CD4-positive, alpha-beta T cell (primary cell): ENCODE data around the gene ROBO4. TPM values are rescaled to one million over a fixed set of nuclear protein-coding genes. Genes with fewer than 3 reads are reported as not detected.

Experiments used
- ATAC-seq: fragments of 200-7000 bp; cut with Tn5 transposase; one replicate; pipeline ENCODE4 v1.10.0; 2022; ENCODE audit warnings: mild to moderate bottlenecking; ENCODE audit not compliant: poor library complexity
- CTCF ChIA-PET: fragments of 350-600 bp; sonication (Branson Sonifier 250); formaldehyde crosslinking; loops from one replicate; lab custom pipeline; 2021; ENCODE audit warnings: antibody characterized with exemption, inconsistent platforms; lab: Charles Lee
- POLR2A ChIA-PET: fragments of 350-600 bp; sonication (Branson Sonifier 250); formaldehyde crosslinking; loops from one replicate; lab custom pipeline; 2021; ENCODE audit warnings: antibody characterized with exemption, inconsistent platforms; lab: Charles Lee
- DNase-seq, 14 experiments: peaks; one replicate each; pipeline ENCODE4 v3.0.0-alpha.2; 2013 to 2020; ENCODE audit warnings: mixed read lengths in 2 of 14
- H3K27ac ChIP-seq, 2 donors: one replicate each; pipeline versions ENCODE4 v1.5.1 to v1.7.0; 2013; ENCODE audit warnings: low read length in 2 of 2, low read depth in 1 of 2, mild to moderate bottlenecking in 1 of 2
- H3K27me3 ChIP-seq, 2 experiments: 1 replicate in 1 of 2; 2 replicates in 1 of 2; pipeline versions ENCODE4 v1.6.1 to v1.7.0; 2013; ENCODE audit warnings: low read length in 2 of 2, control low read depth in 1 of 2, mild to moderate bottlenecking in 1 of 2, moderate library complexity in 1 of 2; ENCODE audit not compliant: insufficient read depth in 2 of 2, control insufficient read depth in 1 of 2
- H3K36me3 ChIP-seq: one replicate; pipeline ENCODE4 v1.6.1; 2013; ENCODE audit warnings: low read length, control low read depth; ENCODE audit not compliant: insufficient read depth
- H3K4me1 ChIP-seq: one replicate; pipeline ENCODE4 v1.6.1; 2013; ENCODE audit warnings: low read length, control low read depth; ENCODE audit not compliant: insufficient read depth
- H3K4me3 ChIP-seq: one replicate; pipeline ENCODE4 v1.5.1; 2013; ENCODE audit warnings: mild to moderate bottlenecking, low read length, moderate library complexity
- H3K9me3 ChIP-seq, 2 experiments: 1 replicate in 1 of 2; 2 replicates in 1 of 2; pipeline versions ENCODE4 v1.6.1 to v1.7.0; 2013; ENCODE audit warnings: low read length in 2 of 2, mild to moderate bottlenecking in 2 of 2, control low read depth in 1 of 2, moderate library complexity in 1 of 2; ENCODE audit not compliant: control insufficient read depth in 1 of 2, insufficient read depth in 1 of 2
- H3K27ac Mint-ChIP-seq: one replicate; pipeline ENCODE4 v1.8.0; 2020; ENCODE audit warnings: mixed read lengths
- H3K27me3 Mint-ChIP-seq: one replicate; pipeline ENCODE4 v1.8.0; 2021; ENCODE audit warnings: mixed read lengths
- H3K36me3 Mint-ChIP-seq: one replicate; pipeline ENCODE4 v1.8.0; 2021; ENCODE audit warnings: low read depth, mixed read lengths
- H3K4me1 Mint-ChIP-seq: one replicate; pipeline ENCODE4 v1.8.0; 2021; ENCODE audit warnings: low read depth, mixed read lengths
- H3K4me3 Mint-ChIP-seq: one replicate; pipeline ENCODE4 v1.8.0; 2020; ENCODE audit warnings: mild to moderate bottlenecking, mixed read lengths
- H3K9me3 Mint-ChIP-seq: one replicate; pipeline ENCODE4 v1.8.0; 2020; ENCODE audit warnings: mixed read lengths
- intact Hi-C, 2 experiments: fragments of 100-400 bp; cut with DNase I in 1 of 2; cut with micrococcal nuclease in 1 of 2; formaldehyde crosslinking; loops; one replicate each; pipeline versions ENCODE4 v1.15.1 to v1.9.0; 2023 to 2025; cut with DNase I, micrococcal nuclease
- total RNA-seq, 174 experiments: library from RNA in 2 of 174; stranded (reverse) in 2 of 174; gene quantifications; one replicate each; pipeline ENCODE4 v1.2.3 and lab custom pipeline; 2021 to 2026
- TF ChIP-seq, protein P1 (sequence below): fragments of 200-600 bp; IDR thresholded peaks from one replicate; pipeline ENCODE4 v1.8.0; 2022; ENCODE audit warnings: antibody characterized with exemption, mild to moderate bottlenecking

Gene ROBO4
- total RNA-seq, 2 experiments from 2014 or later = not detected

DNA sequence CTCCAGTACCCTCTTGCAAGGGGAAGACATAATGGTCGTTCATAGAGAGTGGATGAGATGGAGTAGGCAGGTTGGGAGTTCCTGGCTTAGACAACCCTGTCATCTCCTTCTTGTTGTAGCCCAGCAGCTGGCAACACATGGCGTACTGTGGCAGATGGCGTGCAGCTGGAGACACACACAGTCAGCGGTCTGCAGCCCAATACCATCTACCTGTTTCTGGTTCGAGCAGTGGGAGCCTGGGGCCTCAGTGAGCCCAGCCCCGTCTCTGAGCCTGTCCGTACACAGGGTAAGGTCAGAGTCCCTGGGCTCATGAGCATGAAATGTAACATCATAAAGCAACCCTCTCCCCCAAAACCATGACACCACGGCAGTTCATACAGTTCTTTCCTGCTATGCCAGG lies 23.7 kb downstream of the ROBO4 start:
- H3K27me3 ChIP-seq = peaks cover 32 to 61% of the 10 kb centered on the region in 2 experiments
- H3K27ac Mint-ChIP-seq = no peak overlapping the region
- no peak overlapping the region for H3K27ac ChIP-seq
- peaks cover 32% of the 10 kb centered on the region for H3K4me1 ChIP-seq
- no peaks in the 10 kb centered on the region for H3K36me3 ChIP-seq
- H3K27me3 Mint-ChIP-seq = peaks cover 63% of the 10 kb centered on the region
- no peak overlapping the region for H3K4me3 ChIP-seq
- no peaks in the 10 kb centered on the region for H3K36me3 Mint-ChIP-seq
- H3K4me1 Mint-ChIP-seq = peaks cover 33% of the 10 kb centered on the region
- intact Hi-C loops = loop anchor here in 1 of 2 experiments (2.0 kb wide), 1 partner anchor 35 kb away; no protein-coding TSS in a partner anchor
- TF ChIP-seq, protein P1, sequence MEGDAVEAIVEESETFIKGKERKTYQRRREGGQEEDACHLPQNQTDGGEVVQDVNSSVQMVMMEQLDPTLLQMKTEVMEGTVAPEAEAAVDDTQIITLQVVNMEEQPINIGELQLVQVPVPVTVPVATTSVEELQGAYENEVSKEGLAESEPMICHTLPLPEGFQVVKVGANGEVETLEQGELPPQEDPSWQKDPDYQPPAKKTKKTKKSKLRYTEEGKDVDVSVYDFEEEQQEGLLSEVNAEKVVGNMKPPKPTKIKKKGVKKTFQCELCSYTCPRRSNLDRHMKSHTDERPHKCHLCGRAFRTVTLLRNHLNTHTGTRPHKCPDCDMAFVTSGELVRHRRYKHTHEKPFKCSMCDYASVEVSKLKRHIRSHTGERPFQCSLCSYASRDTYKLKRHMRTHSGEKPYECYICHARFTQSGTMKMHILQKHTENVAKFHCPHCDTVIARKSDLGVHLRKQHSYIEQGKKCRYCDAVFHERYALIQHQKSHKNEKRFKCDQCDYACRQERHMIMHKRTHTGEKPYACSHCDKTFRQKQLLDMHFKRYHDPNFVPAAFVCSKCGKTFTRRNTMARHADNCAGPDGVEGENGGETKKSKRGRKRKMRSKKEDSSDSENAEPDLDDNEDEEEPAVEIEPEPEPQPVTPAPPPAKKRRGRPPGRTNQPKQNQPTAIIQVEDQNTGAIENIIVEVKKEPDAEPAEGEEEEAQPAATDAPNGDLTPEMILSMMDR = no peak
- no peaks in the 10 kb centered on the region for H3K9me3 Mint-ChIP-seq
- H3K9me3 ChIP-seq = peaks cover 0 to 6% of the 10 kb centered on the region in 2 experiments
- POLR2A ChIA-PET = no interaction called here
- no peak for DNase-seq
- CTCF ChIA-PET = no interaction called here
- ATAC-seq = no peak
- peak overlapping the region; percentile 70 for H3K4me3 Mint-ChIP-seq

DNA sequence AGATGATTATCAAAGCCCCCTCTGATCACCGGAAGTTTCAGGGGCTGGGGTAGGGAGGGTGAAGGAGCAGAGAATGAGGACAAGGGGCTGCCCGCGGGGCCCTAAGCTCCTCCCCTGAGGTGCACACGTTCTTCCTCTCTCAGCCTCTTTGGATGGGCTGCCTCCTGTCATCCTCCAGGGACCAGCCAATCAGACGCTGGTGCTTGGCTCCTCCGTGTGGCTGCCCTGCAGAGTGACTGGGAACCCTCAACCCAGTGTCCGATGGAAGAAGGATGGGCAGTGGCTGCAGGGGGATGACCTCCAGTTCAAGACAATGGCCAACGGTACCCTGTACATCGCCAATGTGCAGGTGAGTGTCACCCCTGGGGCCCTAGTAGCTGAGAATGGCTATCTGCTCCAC lies 24.9 kb downstream of the ROBO4 start:
- DNase-seq (no peak), ATAC-seq (no peak)
- H3K4me3 ChIP-seq = no peak overlapping the region
- H3K4me1 Mint-ChIP-seq = peaks cover 35% of the 10 kb centered on the region
- H3K27ac ChIP-seq = no peak overlapping the region
- intact Hi-C loops = no loop called here
- CTCF ChIA-PET = no interaction called here
- no peak overlapping the region for H3K27ac Mint-ChIP-seq
- POLR2A ChIA-PET = no interaction called here
- H3K27me3 ChIP-seq = peaks cover 44 to 74% of the 10 kb centered on the region in 2 experiments
- H3K4me3 Mint-ChIP-seq = no peak overlapping the region
- H3K36me3 ChIP-seq = no peaks in the 10 kb centered on the region
- no peaks in the 10 kb centered on the region for H3K36me3 Mint-ChIP-seq
- H3K27me3 Mint-ChIP-seq = peaks cover 75% of the 10 kb centered on the region
- TF ChIP-seq, protein P1 = no peak
- peaks cover 0 to 6% of the 10 kb centered on the region in 2 experiments for H3K9me3 ChIP-seq
- peaks cover 44% of the 10 kb centered on the region for H3K4me1 ChIP-seq
- no peaks in the 10 kb centered on the region for H3K9me3 Mint-ChIP-seq

DNA sequence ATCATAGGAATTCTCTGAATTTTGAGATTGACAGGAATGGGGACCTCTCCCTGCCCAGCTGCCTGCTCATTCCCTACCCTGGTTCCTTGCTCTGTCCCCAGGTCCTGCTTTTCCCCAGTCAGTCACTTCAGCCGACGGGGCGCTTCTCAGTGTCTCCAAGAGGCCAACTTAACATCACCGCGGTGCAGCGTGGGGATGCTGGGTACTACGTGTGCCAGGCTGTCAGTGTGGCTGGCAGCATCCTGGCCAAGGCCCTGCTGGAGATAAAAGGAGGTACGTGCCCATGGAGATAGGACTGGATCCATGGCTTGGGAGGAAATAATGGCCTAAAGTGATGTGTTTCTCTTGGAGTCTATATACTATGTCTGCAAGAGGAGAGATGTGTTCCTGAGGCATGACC lies 25.4 kb downstream of the ROBO4 start:
- H3K27ac Mint-ChIP-seq = no peak overlapping the region
- CTCF ChIA-PET = no interaction called here
- peaks cover 34% of the 10 kb centered on the region for H3K4me1 Mint-ChIP-seq
- no peak overlapping the region for H3K4me3 Mint-ChIP-seq
- H3K27me3 Mint-ChIP-seq = peaks cover 79% of the 10 kb centered on the region
- POLR2A ChIA-PET = no interaction called here
- H3K9me3 Mint-ChIP-seq = no peaks in the 10 kb centered on the region
- H3K4me3 ChIP-seq = no peak overlapping the region
- DNase-seq (no peak), ATAC-seq (no peak)
- H3K4me1 ChIP-seq = peaks cover 41% of the 10 kb centered on the region
- intact Hi-C loops = no loop called here
- H3K27ac ChIP-seq = no peak overlapping the region
- no peaks in the 10 kb centered on the region for H3K36me3 Mint-ChIP-seq
- TF ChIP-seq, protein P1 = no peak
- peaks cover 48 to 78% of the 10 kb centered on the region in 2 experiments for H3K27me3 ChIP-seq
- H3K9me3 ChIP-seq = peaks cover 0 to 6% of the 10 kb centered on the region in 2 experiments
- H3K36me3 ChIP-seq = no peaks in the 10 kb centered on the region
